ENCODE data around the gene AFF1.

DNA sequence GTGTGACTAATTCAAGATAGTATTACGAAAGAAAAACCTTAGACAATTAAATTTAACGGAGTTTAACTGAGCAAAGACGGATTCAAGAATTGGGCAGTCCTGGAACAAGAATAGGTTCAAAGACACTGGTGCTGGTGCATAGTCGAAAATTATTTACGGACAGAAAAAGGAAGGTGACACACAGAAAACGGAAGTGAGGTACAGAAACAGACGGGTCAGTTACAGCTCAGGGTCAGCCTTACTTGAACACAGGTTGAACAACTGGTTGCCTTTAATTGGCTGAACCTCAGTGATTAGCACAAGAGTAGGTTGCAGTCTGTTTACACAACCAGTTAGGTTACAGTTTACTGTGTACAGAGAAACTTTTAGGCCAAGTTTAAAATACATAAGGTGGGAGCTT is 254.1 kb downstream of the AFF1 start:
- TF ChIP-seq TAF1 (IDR thresholded peaks at IDR 0.05; ENCODE audit: low read depth, low read length) (no peak), POLR2A (IDR thresholded peaks at IDR 0.05; ENCODE audit: low read depth, low read length) (no peak), POU2F2 (IDR thresholded peaks at IDR 0.05; ENCODE audit: low read depth, low read length) (no peak), POLR2AphosphoS5 (IDR thresholded peaks at IDR 0.05; ENCODE audit: low read depth, low read length) (no peak), PAX5 (IDR thresholded peaks at IDR 0.05; ENCODE audit: insufficient read depth, low read length, severe bottlenecking) (no peak), SPI1 (IDR thresholded peaks at IDR 0.05; ENCODE audit: low read depth, low read length) (no peak)
